A549 (cell line): ENCODE results near the gene MUC4. TPM values are rescaled to one million over a fixed set of nuclear protein-coding genes. Genes with fewer than 3 reads are reported as not detected.

Experiments used
- ATAC-seq, 2 experiments: fragments of 200-7000 bp in 1 of 2; fragments of >200 bp in 1 of 2; cut with Nextera tagmentation in 1 of 2; cut with Tn5 transposase in 1 of 2; 3 replicates each; pipeline versions ENCODE4 v1.8.0 to v1.9.1; 2018 to 2020; ENCODE audit warnings: mild to moderate bottlenecking in 1 of 2, moderate library complexity in 1 of 2
- CTCF ChIA-PET: fragments of 300-600 bp; sonication (Branson Sonifier 250); formaldehyde crosslinking; extraction: SDS; loops from one replicate; lab custom pipeline; 2021; ENCODE audit warnings: antibody characterized with exemption, inconsistent platforms; lab: Yijun Ruan, JAX
- POLR2A ChIA-PET: fragments of 350-600 bp; formaldehyde crosslinking; extraction: SDS; loops from one replicate; lab custom pipeline; 2021; ENCODE audit warnings: antibody characterized with exemption, inconsistent platforms; lab: Yijun Ruan, JAX
- DNase-seq, 2 experiments: peaks; one replicate each; pipeline versions ENCODE4 v3.0.0 to v3.0.0-alpha.2; 2011 to 2016; ENCODE audit warnings: low read depth in 1 of 2, low spot score in 1 of 2
- FAIRE-seq: peaks from 2 replicates; lab custom pipeline; 2011; peaks lifted over from hg19 to GRCh38; lab: Jason Lieb, UNC
- H3K27ac ChIP-seq, 2 experiments: fragments of >200 bp; sonication (Bioruptor Twin); formaldehyde crosslinking; 3 replicates each; pipeline ENCODE4 v1.5.1; 2016 to 2017
- H3K4me1 ChIP-seq: fragments of >200 bp; sonication (Bioruptor Twin); formaldehyde crosslinking; 3 replicates; pipeline ENCODE4 v1.6.1; 2016
- H3K4me2 ChIP-seq: fragments of >200 bp; sonication (Bioruptor Twin); formaldehyde crosslinking; 3 replicates; pipeline ENCODE4 v1.6.1; 2016
- H3K4me3 ChIP-seq: fragments of >200 bp; sonication (Bioruptor Twin); formaldehyde crosslinking; 3 replicates; pipeline ENCODE4 v1.5.1; 2016
- H3K9me3 ChIP-seq: fragments of >200 bp; sonication (Bioruptor Twin); formaldehyde crosslinking; 3 replicates; pipeline ENCODE4 v1.6.1; 2016
- BCL3 ChIP-seq: fragments of >200 bp; sonication (Bioruptor Twin); formaldehyde crosslinking; IDR thresholded peaks from 3 replicates; pipeline ENCODE4 v1.6.1; 2016
- BHLHE40 ChIP-seq: IDR thresholded peaks from 2 replicates; pipeline ENCODE4 v1.6.1; 2012; ENCODE audit warnings: low read depth, low read length, inconsistent platforms
- CBX2 ChIP-seq: fragments of 200-600 bp; sonication (generic); IDR thresholded peaks from 2 replicates; pipeline ENCODE4 v1.6.1; 2016; ENCODE audit warnings: low read depth, mild to moderate bottlenecking, borderline replicate concordance
- CBX8 ChIP-seq: fragments of 200-600 bp; sonication (generic); IDR thresholded peaks from 2 replicates; pipeline ENCODE4 v1.6.1; 2016
- HEYL ChIP-seq: fragments of 250-450 bp; sonication (Bioruptor Pico); IDR thresholded peaks from 2 replicates; pipeline ENCODE4 v1.8.0; 2021; ENCODE audit warnings: mild to moderate bottlenecking, moderate library complexity
- HMGXB4 ChIP-seq: fragments of 250-450 bp; sonication (Bioruptor Pico); IDR thresholded peaks from 2 replicates; pipeline ENCODE4 v1.5.0; 2021; ENCODE audit warnings: mild to moderate bottlenecking, moderate library complexity, borderline replicate concordance
- HOXA7 ChIP-seq: fragments of 250-450 bp; sonication (Bioruptor Pico); IDR thresholded peaks from 2 replicates; pipeline ENCODE4 v1.5.0; 2020; ENCODE audit warnings: mild to moderate bottlenecking, moderate library complexity
- HOXB13 ChIP-seq: fragments of 250-450 bp; sonication (Bioruptor Pico); IDR thresholded peaks from 2 replicates; pipeline ENCODE4 v1.5.0; 2020; ENCODE audit warnings: low read depth, mild to moderate bottlenecking, moderate library complexity
- HOXB5 ChIP-seq: fragments of 250-450 bp; sonication (Bioruptor Pico); IDR thresholded peaks from 2 replicates; pipeline ENCODE4 v1.5.0; 2020; ENCODE audit warnings: mild to moderate bottlenecking, moderate library complexity
- JUN ChIP-seq, 2 experiments: fragments of >200 bp; sonication (Bioruptor Twin); formaldehyde crosslinking; IDR thresholded peaks; 2 replicates in 1 of 2; 3 replicates in 1 of 2; pipeline ENCODE4 v1.6.1; 2016 to 2017
- JUNB ChIP-seq: fragments of >200 bp; sonication (Bioruptor Twin); formaldehyde crosslinking; IDR thresholded peaks from 2 replicates; pipeline ENCODE4 v1.6.1; 2016
- MAFK ChIP-seq: fragments of 450-650 bp; IDR thresholded peaks from 2 replicates; pipeline ENCODE4 v1.6.1; 2014; ENCODE audit not compliant: partially characterized antibody
- MYC ChIP-seq: IDR thresholded peaks from 2 replicates; pipeline ENCODE4 v1.6.1; 2012; ENCODE audit warnings: mild to moderate bottlenecking, inconsistent platforms, low read length, improper control_type of control experiment, borderline replicate concordance
- NPAS2 ChIP-seq: fragments of 250-450 bp; sonication (Bioruptor Pico); IDR thresholded peaks from 2 replicates; pipeline ENCODE4 v1.8.0; 2022; ENCODE audit warnings: mild to moderate bottlenecking, moderate library complexity, borderline replicate concordance
- NR3C1 ChIP-seq: fragments of >200 bp; sonication (Bioruptor Twin); formaldehyde crosslinking; IDR thresholded peaks from 3 replicates; pipeline ENCODE4 v1.6.1; 2017
- PHF8 ChIP-seq: fragments of 200-600 bp; sonication (generic); IDR thresholded peaks from 2 replicates; pipeline ENCODE4 v1.6.1; 2016; ENCODE audit warnings: low read depth, mild to moderate bottlenecking, antibody characterized with exemption, moderate library complexity, borderline replicate concordance
- POLR2AphosphoS2 ChIP-seq: conservative IDR thresholded peaks from 2 replicates; pipeline ENCODE4 v1.6.1; 2012; ENCODE audit warnings: low read length, improper control_type of control experiment, inconsistent platforms
- RCOR1 ChIP-seq: fragments of 150-350 bp; IDR thresholded peaks from 2 replicates; pipeline ENCODE4 v1.6.1; 2014; ENCODE audit warnings: antibody characterized with exemption, low read length, low read depth
- WGBS: methylation state at CpG from one replicate; pipeline ENCODE4 v1.1.6; 2017; ENCODE audit errors: missing lambda C conversion rate; 5-methylcytosine and 5-hydroxymethylcytosine counted together
- polyA plus RNA-seq, 4 experiments: library from polyadenylated mRNA; depleted of rRNA in 3 of 4; stranded (reverse); fragments of >200 nt; fragmentation: RNase III in 1 of 4; extraction: RNeasy Plus Mini Kit Qiagen cat#74134 plus additional on column Dnase treatment in 1 of 4; gene quantifications; 2 replicates in 3 of 4; 3 replicates in 1 of 4; pipeline ENCODE4 v1.2.3, GENCODE V29; 2011 to 2017
- TF ChIP-seq, protein P1 (sequence below): fragments of >200 bp; sonication (Bioruptor Twin); formaldehyde crosslinking; IDR thresholded peaks from 3 replicates; pipeline ENCODE4 v1.5.1; 2016
- TF ChIP-seq, protein P2 (sequence below): fragments of 450-650 bp; IDR thresholded peaks from 2 replicates; pipeline ENCODE4 v1.6.1; 2014; ENCODE audit warnings: antibody characterized with exemption
- TF ChIP-seq, protein P3 (sequence below): fragments of 200-600 bp; sonication (generic); IDR thresholded peaks from 2 replicates; pipeline ENCODE4 v1.6.1; 2016; ENCODE audit warnings: antibody characterized with exemption, mild to moderate bottlenecking, moderate library complexity

The MUC4 gene
- polyA plus RNA-seq, 2 of the 4 experiments (the other 2 are of a cell fraction) = 0.04 TPM; not detected in 1

DNA sequence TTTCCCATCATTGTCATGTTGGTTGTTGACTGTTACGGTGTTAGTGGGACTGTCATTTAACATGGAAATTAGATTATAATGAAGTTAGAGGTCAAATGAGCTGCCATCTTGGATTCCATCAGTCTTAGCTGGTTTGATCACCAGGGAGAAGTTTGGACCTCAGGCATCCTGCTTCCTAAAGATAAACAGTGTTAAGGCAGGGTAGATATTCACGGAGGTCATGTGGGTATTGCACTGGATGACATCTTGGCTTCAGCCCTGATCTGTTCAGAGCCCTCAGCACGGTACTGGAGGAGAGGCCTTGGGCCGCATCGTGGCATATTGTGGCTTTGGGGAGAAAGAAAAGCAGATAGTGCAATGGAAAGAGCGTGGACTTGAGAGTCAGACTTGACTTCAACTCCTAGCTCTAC lies 102.0 kb downstream of the MUC4 start (continued):
- no peak for TF ChIP-seq NPAS2 (CRISPR knock-in tag)
- no peak for TF ChIP-seq HMGXB4 (CRISPR knock-in tag)
- TF ChIP-seq MYC = no peak

DNA sequence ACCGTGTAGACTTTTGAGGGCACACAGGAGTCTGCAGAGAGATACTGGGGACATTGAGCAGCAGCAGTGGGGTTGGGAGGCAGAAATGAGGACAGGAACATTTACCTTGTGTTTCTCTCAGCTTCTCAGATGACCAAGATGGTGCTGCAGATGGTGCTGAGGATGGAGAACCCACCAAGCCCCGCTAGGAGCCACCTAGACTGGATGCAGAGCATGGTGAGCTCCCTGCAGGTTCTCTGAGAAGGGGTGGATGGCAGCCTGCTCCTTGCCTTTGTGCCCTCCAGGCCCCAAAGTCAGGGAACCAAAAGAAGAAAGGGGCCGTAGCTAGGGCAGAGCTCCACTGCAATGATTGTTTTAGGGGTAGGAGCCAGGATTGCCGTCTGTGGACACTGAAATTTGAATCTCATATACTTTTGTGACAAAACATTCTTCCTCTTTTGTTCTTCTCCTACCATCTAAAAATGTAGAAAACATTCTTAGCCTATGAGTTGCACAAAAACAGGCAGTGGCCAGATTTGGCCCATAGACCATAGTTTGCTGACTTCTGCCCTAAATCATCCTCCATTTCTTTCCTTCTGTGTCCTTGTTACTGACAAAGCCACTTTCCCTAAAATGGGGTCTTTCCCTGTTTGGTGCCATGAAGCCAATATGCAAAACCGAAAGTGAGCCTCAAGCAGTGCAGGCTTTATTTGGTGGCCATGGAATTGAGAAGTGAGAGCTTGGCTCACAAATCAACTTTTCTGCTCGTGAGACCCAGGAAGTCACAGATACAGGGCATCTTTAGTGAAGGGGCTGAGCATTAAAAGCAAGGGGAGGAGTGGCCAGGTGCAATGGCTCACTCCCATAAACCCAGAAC lies 102.9 kb downstream of the MUC4 start:
- FAIRE-seq = no peak
- Histone ChIP-seq H3K9me3 (no peaks in the 10 kb centered on the region), H3K4me3 (no peak overlapping the region), H3K4me2 (no peak overlapping the region), H3K27ac (no peak overlapping the region), H3K4me1 (no peaks in the 10 kb centered on the region)
- ChIA-PET CTCF (interaction anchor here (1.2 to 1.5 kb wide), 3 partner anchors 11 to 206 kb away, joined by 5 to 6 read pairs (median 6); no protein-coding TSS in a partner anchor), POLR2A (no interaction called here)
- TF ChIP-seq HOXB5 (CRISPR knock-in tag) = no peak
- TF ChIP-seq MAFK = no peak
- TF ChIP-seq NR3C1 = no peak
- TF ChIP-seq MYC = no peak
- TF ChIP-seq JUN (IDR thresholded peaks at IDR 0.05) = no peak
- TF ChIP-seq POLR2AphosphoS2 = no peak
- TF ChIP-seq BCL3 = no peak
- TF ChIP-seq, protein P1, sequence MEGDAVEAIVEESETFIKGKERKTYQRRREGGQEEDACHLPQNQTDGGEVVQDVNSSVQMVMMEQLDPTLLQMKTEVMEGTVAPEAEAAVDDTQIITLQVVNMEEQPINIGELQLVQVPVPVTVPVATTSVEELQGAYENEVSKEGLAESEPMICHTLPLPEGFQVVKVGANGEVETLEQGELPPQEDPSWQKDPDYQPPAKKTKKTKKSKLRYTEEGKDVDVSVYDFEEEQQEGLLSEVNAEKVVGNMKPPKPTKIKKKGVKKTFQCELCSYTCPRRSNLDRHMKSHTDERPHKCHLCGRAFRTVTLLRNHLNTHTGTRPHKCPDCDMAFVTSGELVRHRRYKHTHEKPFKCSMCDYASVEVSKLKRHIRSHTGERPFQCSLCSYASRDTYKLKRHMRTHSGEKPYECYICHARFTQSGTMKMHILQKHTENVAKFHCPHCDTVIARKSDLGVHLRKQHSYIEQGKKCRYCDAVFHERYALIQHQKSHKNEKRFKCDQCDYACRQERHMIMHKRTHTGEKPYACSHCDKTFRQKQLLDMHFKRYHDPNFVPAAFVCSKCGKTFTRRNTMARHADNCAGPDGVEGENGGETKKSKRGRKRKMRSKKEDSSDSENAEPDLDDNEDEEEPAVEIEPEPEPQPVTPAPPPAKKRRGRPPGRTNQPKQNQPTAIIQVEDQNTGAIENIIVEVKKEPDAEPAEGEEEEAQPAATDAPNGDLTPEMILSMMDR = no peak
- no peak for TF ChIP-seq HOXA7 (CRISPR knock-in tag)
- TF ChIP-seq RCOR1 = no peak
- no peak for TF ChIP-seq HEYL (CRISPR knock-in tag)
- TF ChIP-seq, all 56 proteins: peak for 0
- WGBS = 88% methylated on average over 6 of the region's 6 CpGs
- ATAC-seq (no peak), DNase-seq (no peak)

- ChIA-PET CTCF (interaction anchor here (0.8 to 1.5 kb wide), 5 partner anchors 8 to 206 kb away, joined by 3 to 6 read pairs (median 5); no protein-coding TSS in a partner anchor), POLR2A (no interaction called here)
- no peak overlapping the region for H3K4me2 ChIP-seq
- ATAC-seq (no peak), DNase-seq (no peak), FAIRE-seq (no peak)
- H3K27ac ChIP-seq = no peak overlapping the region
- no peak overlapping the region for H3K4me3 ChIP-seq
- no peaks in the 10 kb centered on the region for H3K9me3 ChIP-seq
- WGBS = 71% methylated on average over 6 of the region's 6 CpGs
- no peaks in the 10 kb centered on the region for H3K4me1 ChIP-seq
- TF ChIP-seq NR3C1 (no peak), BCL3 (no peak), CBX2 (no peak), HEYL (CRISPR knock-in tag) (no peak), HOXB13 (CRISPR knock-in tag) (no peak), JUNB (no peak), PHF8 (no peak), CBX8 (no peak), MYC (no peak), BHLHE40 (no peak), HOXA7 (CRISPR knock-in tag) (no peak), POLR2AphosphoS2 (no peak), MAFK (no peak)
- TF ChIP-seq, protein P2, sequence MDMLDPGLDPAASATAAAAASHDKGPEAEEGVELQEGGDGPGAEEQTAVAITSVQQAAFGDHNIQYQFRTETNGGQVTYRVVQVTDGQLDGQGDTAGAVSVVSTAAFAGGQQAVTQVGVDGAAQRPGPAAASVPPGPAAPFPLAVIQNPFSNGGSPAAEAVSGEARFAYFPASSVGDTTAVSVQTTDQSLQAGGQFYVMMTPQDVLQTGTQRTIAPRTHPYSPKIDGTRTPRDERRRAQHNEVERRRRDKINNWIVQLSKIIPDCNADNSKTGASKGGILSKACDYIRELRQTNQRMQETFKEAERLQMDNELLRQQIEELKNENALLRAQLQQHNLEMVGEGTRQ = no peak
- TF ChIP-seq, protein P3, sequence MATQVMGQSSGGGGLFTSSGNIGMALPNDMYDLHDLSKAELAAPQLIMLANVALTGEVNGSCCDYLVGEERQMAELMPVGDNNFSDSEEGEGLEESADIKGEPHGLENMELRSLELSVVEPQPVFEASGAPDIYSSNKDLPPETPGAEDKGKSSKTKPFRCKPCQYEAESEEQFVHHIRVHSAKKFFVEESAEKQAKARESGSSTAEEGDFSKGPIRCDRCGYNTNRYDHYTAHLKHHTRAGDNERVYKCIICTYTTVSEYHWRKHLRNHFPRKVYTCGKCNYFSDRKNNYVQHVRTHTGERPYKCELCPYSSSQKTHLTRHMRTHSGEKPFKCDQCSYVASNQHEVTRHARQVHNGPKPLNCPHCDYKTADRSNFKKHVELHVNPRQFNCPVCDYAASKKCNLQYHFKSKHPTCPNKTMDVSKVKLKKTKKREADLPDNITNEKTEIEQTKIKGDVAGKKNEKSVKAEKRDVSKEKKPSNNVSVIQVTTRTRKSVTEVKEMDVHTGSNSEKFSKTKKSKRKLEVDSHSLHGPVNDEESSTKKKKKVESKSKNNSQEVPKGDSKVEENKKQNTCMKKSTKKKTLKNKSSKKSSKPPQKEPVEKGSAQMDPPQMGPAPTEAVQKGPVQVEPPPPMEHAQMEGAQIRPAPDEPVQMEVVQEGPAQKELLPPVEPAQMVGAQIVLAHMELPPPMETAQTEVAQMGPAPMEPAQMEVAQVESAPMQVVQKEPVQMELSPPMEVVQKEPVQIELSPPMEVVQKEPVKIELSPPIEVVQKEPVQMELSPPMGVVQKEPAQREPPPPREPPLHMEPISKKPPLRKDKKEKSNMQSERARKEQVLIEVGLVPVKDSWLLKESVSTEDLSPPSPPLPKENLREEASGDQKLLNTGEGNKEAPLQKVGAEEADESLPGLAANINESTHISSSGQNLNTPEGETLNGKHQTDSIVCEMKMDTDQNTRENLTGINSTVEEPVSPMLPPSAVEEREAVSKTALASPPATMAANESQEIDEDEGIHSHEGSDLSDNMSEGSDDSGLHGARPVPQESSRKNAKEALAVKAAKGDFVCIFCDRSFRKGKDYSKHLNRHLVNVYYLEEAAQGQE = no peak
Observed at GRCh38 chr3:195708061-195708460, 103.7 kb downstream of the MUC4 start.
